Stimulated activated CD8-positive, alpha-beta memory T cell treated with anti-CD3 and anti-CD28 coated beads, Interleukin-7, amount 100 ng/mL, for 24 hours (primary cell): ENCODE measurements around the gene VPS39.
"Not testable (repeated sequence)": the region's sequence is repeated elsewhere in the genome, so short reads cannot be mapped to it uniquely, and the experiment has no call there.

ENCODE experiments used
- DNase-seq: peaks from one replicate; pipeline ENCODE4 v3.0.0-alpha.2; 2020; ENCODE audit warnings: low read depth

The VPS39 gene

GRCh38 chr15:42207674-42208579, at the start of gene VPS39:
Gene VPS39 (minus strand): TSS chr15:42208304. CDS start chr15:42208153, 151 bp downstream.
- DNase-seq: peak; percentile 67

- no peak for DNase-seq
These were observed 45.2 kb upstream of the VPS39 start for GRCh38 chr15:42253300-42253699.

DNA sequence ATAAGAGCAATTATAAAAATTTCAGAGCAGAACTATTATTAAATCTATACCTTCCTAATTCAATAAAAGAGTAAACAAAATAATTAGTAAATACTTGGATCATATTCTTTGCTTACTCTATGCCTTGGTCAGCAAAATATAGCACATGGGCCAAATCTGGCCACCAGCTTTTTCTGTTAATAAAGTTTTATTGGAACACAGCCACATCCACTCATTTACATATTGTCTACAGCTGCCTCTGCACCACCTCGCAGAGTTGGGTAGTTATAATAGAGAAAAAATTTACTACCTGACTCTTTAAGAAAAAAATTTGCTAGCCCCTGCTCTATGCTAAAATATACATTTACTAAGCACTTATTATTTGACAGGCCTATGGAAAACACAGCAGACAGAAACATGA, 32.7 kb upstream of the VPS39 start:
- DNase-seq: no peak

DNA sequence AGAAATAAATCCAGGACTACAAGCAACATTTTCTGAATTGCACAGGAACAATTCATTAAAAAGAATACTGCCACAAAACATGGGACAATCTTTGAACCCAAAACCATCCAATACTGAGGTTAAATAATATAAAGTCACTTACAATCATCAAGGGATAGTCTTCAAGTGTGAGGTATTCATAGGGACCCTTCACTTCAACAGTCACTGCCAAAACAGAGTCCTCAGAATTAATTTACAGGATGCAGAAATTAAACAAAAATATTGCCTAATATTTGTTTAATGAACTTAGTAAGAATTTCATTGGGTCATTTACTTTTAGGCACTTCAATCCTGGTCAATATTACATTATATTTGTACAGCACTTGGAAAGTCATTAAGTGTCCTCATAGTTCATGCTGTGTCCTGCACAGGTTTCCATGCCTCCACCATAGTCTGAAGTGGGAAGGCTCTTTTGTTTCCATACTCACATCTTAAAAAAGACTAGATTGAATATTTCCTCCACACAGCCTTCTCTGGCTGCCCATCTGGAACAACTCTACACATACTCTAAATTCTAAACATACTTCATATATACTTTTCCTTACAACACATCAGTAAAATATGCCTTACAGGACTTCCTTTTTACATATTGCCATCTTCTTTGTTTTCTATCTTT, 31.6 kb upstream of the VPS39 start:
- DNase-seq: no peak

DNA sequence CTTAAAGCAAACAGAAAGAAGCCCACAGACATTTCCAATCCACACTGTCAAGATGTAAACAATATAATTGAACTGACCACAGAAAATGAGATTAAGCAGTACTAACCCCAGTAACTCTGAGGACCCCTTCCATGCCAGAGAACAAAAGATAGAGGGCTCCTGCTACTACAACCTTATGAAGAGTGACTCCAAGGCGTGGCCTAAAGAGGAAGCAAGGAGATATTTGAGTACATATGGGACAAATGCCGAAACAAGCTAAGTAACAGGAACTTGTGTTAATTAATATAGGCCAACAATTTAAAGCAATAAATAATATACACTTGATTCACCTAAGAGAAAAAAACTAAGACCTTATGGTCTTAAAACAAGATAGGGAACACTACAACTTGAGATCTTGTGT, 25.0 kb upstream of the VPS39 start:
- no peak for DNase-seq

DNA sequence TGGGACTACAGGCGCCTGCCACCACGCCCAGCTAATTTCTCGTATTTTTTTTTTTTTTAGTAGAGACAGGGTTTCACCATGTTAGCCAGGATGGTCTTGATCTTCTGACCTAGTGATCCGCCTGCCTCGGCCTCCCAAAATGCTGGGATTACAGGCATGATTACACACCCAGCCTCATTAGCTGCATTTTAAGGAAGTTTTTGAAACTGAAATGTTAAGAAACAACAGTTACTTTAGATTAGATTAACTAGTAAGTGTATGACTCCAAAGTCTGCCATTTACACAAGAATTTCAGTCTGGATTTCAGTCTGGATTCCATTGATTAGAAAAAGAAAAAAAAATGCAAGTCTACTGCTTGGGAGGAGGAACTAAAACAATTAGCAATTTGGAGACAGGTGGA, 24.5 kb upstream of the VPS39 start:
- DNase-seq: no peak

GRCh38 chr15:42231088-42231487, 23.0 kb upstream of the VPS39 start:
- DNase-seq: no peak

DNA sequence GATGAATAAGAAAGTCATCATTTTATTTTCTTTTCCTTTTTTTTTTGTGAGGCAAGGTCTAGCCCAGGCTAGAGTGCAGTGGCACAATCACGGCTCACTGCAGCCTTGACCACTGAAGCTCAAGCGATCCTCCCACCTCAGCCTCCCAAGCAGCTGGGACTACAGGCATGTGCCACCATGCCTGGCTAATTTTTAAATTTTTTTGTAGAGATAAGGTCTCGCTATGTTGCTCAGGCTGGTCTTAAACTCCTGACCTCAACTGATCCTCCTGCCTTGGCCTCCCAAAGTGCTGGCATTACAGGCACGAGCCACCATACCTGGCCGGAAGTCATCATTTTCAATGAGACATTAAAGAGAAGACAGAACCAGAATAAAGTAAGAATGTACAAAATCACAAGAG, 20.9 kb upstream of the VPS39 start:
- DNase-seq: not testable (repeated sequence)

GRCh38 chr15:42228036-42228435, 19.9 kb upstream of the VPS39 start:
- DNase-seq: no peak

DNA sequence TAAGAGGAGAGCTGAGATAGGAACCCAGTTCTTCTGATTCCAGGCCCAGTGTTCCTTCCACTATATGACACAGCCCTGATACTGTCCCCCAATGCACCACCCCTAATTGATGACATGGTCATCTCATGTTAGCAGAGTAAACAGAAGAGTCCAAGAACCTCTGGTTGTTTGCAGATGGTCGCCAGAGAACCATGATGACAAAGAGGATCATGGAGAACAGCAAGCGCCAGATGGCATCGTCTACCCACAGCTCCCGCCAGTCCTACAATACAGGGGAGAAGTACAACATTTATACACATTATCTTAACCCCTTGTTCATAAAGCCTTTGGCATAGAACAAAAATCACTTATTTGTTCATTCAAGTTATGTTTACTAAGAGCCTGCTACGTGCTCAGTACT, 18.5 kb upstream of the VPS39 start:
- DNase-seq: no peak

- no peak for DNase-seq
These were observed 12.1 kb upstream of the VPS39 start for GRCh38 chr15:42220216-42220615.

GRCh38 chr15:42218953-42219592, 11.0 kb upstream of the VPS39 start:
- DNase-seq: no peak

DNA sequence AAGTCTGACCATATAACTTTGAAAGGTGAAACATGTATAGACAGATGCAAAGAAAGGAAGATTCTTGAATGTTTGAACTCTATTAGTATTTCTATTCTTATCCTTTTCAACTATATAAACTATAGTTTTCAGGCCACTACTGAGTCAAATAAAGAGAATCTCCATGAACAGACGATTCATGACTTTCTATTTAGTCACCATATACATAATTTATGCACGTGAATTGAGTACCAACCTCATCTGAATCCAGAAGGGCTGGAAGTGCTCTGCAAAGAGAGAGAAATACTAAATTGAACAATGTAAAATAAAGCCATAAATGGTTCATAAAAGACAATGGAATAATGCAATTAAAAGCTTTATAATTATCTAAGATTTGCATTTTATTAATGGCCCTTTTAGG, 9.5 kb upstream of the VPS39 start:
- no peak for DNase-seq

GRCh38 chr15:42215913-42216829, 8.1 kb upstream of the VPS39 start:
- DNase-seq: no peak

- no peak for DNase-seq
These were observed 6.5 kb upstream of the VPS39 start for GRCh38 chr15:42214600-42214999.

DNA sequence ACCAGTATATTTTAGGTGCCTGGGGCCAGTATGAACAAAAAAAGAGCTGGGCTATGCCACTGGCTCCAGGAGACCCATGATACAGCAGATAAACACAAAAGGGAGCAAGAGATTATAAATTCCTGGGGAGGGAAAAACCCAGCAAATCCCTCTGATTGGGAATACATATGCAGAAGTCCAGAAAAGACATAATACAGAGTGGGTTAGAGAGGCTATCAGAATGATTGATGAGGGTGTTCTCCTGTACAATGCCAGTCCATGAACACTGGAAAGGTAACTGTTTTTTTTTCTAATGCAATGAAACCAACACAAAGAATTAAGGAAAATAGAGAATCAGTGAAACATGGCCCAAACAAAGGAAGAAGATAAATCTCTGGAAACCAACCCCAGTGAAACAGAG, 5.4 kb upstream of the VPS39 start:
- DNase-seq: no peak

DNA sequence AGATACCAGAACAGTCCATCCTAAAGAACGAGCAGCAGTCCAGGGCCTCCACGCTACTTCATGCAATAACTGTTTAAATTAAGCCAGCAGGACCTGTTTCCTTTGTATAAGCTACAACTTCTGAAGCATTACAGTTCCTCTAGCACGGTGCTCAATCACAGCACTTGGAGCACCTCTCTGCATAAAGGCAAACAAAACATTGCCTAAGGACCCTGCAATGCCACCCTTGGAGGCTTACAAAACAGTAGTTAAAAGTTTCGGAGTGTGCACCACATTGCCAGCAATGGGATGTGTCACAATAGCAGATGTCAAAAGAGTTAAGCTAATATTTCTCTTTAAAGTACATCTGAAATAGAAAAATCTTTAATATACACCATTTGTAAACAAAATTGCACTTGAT, 2.6 kb upstream of the VPS39 start:
- DNase-seq: no peak

GRCh38 chr15:42206406-42206805, 1.7 kb downstream of the VPS39 start:
- DNase-seq: no peak

GRCh38 chr15:42203891-42204290, 4.2 kb downstream of the VPS39 start:
- DNase-seq: no peak

DNA sequence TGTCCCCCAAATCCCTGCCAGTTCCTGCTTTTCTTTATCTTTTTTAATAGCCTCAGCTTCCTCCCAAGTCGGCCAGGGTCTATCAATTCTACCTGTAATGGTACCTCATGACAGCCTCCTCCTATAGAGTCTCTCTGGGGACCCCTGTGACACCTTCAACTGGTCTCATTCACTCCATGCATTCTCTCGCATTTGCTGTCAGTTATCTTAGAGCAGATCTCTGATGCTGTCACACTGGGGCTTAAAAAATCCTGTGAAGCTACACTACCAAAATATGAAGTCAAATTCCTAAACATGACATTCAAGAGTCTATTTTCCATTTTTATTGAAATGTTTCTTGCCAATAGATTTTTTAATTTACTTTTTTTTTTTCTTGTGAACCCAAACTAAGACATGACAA, 5.5 kb downstream of the VPS39 start:
- DNase-seq: no peak

DNA sequence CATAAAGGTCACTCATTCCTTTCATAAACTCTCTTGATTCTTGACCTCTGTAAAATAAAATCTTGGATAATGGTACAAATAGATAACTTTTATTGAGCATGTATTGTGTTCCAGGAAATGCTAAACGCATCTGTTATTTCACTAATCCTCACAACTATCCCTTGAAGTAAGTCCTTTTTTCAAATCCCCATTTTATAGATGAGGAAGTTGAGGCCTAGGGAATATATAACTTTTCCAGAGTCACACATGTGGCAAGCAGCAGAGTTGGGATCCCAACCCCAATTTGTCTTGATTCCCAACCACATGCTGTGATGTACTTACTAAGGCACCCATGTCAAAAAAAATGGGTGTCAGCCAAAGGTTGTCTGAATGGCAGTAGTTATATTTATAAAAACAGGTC, 6.3 kb downstream of the VPS39 start:
- no peak for DNase-seq

GRCh38 chr15:42199126-42199525, 9.0 kb downstream of the VPS39 start:
- no peak for DNase-seq
